ENCODE data around the gene CTNS.

Gene CTNS

DNA sequence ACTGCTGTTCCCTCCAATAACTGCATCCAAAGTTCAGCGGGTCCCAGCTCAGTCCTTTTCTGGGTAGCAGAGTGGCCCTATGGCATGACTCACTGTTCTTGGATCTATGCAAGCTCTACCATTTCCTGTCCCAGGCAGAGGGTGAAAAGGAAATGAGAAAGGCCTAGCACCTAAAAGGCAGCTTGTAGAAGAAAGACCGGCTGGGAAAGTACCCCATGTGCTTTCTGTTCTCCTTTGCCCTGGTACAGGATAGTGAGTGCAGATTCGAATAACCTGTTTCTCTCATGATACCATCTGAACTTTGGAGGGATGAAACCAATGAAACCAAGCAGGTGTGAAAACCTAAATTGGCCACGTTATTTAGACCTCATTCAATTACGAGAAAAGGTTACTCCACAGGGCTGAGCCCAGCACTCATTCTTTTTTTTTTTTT is 74.4 kb downstream of the CTNS start (continued):
- TF ChIP-seq, protein P1, sequence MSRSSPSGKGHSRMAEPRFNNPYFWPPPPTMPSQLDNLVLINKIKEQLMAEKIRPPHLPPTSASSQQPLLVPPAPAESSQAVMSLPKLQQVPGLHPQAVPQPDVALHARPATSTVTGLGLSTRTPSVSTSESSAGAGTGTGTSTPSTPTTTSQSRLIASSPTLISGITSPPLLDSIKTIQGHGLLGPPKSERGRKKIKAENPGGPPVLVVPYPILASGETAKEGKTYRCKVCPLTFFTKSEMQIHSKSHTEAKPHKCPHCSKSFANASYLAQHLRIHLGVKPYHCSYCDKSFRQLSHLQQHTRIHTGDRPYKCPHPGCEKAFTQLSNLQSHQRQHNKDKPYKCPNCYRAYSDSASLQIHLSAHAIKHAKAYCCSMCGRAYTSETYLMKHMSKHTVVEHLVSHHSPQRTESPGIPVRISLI (tag by site-specific recombination; IDR thresholded peaks at IDR 0.05) = peak; percentile 70; the same call in 1 of the 2 replicates
- TF ChIP-seq ZBTB21 (tag by site-specific recombination; IDR thresholded peaks at IDR 0.05) (no peak), ZNF664 (tag by site-specific recombination; IDR thresholded peaks at IDR 0.05) (no peak), PRDM1 (tag by site-specific recombination; IDR thresholded peaks at IDR 0.05) (peak; percentile 50; the same call in 1 of the 2 replicates), BCL11B (tag by site-specific recombination; IDR thresholded peaks at IDR 0.05; ENCODE audit: low read depth) (no peak), ZNF830 (tag by site-specific recombination; IDR thresholded peaks at IDR 0.05; ENCODE audit: low read depth) (no peak), GFI1B (tag by site-specific recombination; IDR thresholded peaks at IDR 0.05) (no peak), ZNF214 (tag by site-specific recombination; IDR thresholded peaks at IDR 0.05; ENCODE audit: borderline replicate concordance) (no peak), SETDB1 (IDR thresholded peaks at IDR 0.05; ENCODE audit: insufficient read length, low read length) (no peak)
- TF ChIP-seq, protein P2, sequence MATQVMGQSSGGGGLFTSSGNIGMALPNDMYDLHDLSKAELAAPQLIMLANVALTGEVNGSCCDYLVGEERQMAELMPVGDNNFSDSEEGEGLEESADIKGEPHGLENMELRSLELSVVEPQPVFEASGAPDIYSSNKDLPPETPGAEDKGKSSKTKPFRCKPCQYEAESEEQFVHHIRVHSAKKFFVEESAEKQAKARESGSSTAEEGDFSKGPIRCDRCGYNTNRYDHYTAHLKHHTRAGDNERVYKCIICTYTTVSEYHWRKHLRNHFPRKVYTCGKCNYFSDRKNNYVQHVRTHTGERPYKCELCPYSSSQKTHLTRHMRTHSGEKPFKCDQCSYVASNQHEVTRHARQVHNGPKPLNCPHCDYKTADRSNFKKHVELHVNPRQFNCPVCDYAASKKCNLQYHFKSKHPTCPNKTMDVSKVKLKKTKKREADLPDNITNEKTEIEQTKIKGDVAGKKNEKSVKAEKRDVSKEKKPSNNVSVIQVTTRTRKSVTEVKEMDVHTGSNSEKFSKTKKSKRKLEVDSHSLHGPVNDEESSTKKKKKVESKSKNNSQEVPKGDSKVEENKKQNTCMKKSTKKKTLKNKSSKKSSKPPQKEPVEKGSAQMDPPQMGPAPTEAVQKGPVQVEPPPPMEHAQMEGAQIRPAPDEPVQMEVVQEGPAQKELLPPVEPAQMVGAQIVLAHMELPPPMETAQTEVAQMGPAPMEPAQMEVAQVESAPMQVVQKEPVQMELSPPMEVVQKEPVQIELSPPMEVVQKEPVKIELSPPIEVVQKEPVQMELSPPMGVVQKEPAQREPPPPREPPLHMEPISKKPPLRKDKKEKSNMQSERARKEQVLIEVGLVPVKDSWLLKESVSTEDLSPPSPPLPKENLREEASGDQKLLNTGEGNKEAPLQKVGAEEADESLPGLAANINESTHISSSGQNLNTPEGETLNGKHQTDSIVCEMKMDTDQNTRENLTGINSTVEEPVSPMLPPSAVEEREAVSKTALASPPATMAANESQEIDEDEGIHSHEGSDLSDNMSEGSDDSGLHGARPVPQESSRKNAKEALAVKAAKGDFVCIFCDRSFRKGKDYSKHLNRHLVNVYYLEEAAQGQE (tag by site-specific recombination; IDR thresholded peaks at IDR 0.05) = no peak
- TF ChIP-seq, protein P3, sequence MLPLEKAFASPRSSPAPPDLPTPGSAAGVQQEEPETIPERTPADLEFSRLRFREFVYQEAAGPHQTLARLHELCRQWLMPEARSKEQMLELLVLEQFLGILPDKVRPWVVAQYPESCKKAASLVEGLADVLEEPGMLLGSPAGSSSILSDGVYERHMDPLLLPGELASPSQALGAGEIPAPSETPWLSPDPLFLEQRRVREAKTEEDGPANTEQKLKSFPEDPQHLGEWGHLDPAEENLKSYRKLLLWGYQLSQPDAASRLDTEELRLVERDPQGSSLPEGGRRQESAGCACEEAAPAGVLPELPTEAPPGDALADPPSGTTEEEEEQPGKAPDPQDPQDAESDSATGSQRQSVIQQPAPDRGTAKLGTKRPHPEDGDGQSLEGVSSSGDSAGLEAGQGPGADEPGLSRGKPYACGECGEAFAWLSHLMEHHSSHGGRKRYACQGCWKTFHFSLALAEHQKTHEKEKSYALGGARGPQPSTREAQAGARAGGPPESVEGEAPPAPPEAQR (tag by site-specific recombination; IDR thresholded peaks at IDR 0.05) = no peak
- TF ChIP-seq, protein P4, sequence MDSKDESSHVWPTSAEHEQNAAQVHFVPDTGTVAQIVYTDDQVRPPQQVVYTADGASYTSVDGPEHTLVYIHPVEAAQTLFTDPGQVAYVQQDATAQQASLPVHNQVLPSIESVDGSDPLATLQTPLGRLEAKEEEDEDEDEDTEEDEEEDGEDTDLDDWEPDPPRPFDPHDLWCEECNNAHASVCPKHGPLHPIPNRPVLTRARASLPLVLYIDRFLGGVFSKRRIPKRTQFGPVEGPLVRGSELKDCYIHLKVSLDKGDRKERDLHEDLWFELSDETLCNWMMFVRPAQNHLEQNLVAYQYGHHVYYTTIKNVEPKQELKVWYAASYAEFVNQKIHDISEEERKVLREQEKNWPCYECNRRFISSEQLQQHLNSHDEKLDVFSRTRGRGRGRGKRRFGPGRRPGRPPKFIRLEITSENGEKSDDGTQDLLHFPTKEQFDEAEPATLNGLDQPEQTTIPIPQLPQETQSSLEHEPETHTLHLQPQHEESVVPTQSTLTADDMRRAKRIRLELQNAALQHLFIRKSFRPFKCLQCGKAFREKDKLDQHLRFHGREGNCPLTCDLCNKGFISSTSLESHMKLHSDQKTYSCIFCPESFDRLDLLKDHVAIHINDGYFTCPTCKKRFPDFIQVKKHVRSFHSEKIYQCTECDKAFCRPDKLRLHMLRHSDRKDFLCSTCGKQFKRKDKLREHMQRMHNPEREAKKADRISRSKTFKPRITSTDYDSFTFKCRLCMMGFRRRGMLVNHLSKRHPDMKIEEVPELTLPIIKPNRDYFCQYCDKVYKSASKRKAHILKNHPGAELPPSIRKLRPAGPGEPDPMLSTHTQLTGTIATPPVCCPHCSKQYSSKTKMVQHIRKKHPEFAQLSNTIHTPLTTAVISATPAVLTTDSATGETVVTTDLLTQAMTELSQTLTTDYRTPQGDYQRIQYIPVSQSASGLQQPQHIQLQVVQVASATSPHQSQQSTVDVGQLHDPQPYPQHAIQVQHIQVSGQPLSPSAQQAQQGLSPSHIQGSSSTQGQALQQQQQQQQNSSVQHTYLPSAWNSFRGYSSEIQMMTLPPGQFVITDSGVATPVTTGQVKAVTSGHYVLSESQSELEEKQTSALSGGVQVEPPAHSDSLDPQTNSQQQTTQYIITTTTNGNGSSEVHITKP (tag by site-specific recombination; IDR thresholded peaks at IDR 0.05) = peak; percentile 55

All from HEK293 (cell line).